Right cardiac atrium (tissue), 5 donors: Measurements from ENCODE around the gene ICAM1. TPM values are rescaled to one million over a fixed set of nuclear protein-coding genes. Genes with fewer than 3 reads are reported as not detected.

Experiments
- ATAC-seq, 2 donors: fragments of 200-7000 bp; cut with Tn5 transposase; one replicate each; pipeline versions ENCODE4 v1.8.0 to v1.9.1; 2020; ENCODE audit warnings: moderate library complexity in 2 of 2, mild to moderate bottlenecking in 1 of 2
- DNase-seq, 3 donors: peaks; one replicate each; pipeline ENCODE4 v3.0.0-alpha.2; 2020
- H3K27ac ChIP-seq: one replicate; pipeline ENCODE4 v1.5.1; 2013; ENCODE audit warnings: mild to moderate bottlenecking, low read length, control low read depth, moderate library complexity
- H3K27me3 ChIP-seq: one replicate; pipeline ENCODE4 v1.6.1; 2013; ENCODE audit not compliant: control insufficient read depth, insufficient read depth
- H3K4me1 ChIP-seq: one replicate; pipeline ENCODE4 v1.6.1; 2013; ENCODE audit warnings: low read length; ENCODE audit not compliant: control insufficient read depth, insufficient read depth
- H3K4me3 ChIP-seq: one replicate; pipeline ENCODE4 v1.5.1; 2013; ENCODE audit warnings: low read length, control low read depth
- H3K9me3 ChIP-seq: one replicate; pipeline ENCODE4 v1.6.1; 2013; ENCODE audit warnings: low read length; ENCODE audit not compliant: control insufficient read depth
- WGBS: extraction: QIAGEN DNeasy Blood & Tissue Kit; methylation state at CpG from one replicate; pipeline ENCODE4 v1.1.7; 2013; 5-methylcytosine and 5-hydroxymethylcytosine counted together
- intact Hi-C, 4 donors: fragments of 100-400 bp; cut with DNase I; formaldehyde crosslinking; loops; one replicate each; pipeline versions ENCODE4 v1.11.0 to v1.14.0; 2022 to 2023
- polyA plus RNA-seq: library from polyadenylated mRNA; stranded (reverse); fragments of 200-250 nt; gene quantifications from one replicate; pipeline ENCODE4 v1.2.3, GENCODE V29; 2013
- total RNA-seq, 4 donors: library from RNA; stranded (reverse); fragmentation: NEBNext Ultra II Directional; extraction: Animal tissue kit (Norgen Biotek cat#: 25700); gene quantifications; one replicate each; pipeline ENCODE4 v1.2.1, GENCODE V29; 2021
- donor health status: healthy with polysubstance abuse.
- donor health status: DM: no; HTN: yes; CAD: no.
- donor health status: DM: no; HTN: no; CAD: no.
- donor health status: DM: no; HTN: yes; CAD: no; lungs with severe emphysema.
- donor health status: DM: yes; HTN: yes; CAD: no.

Gene ICAM1
- total and polyA plus RNA-seq, 5 donors = 8.4 to 14.5 (median 9.8) TPM

- DNase-seq = peak in 1 of 3 donors; percentile 58
- no peak overlapping the region for H3K27ac ChIP-seq
- intact Hi-C loops = loop anchor here in 2 of 4 donors (2.0 to 10.0 kb wide), 3 partner anchors 63 to 134 kb away; partner anchors contain the start of gene DNMT1 (in 1 of the 2)
These were observed 12.7 kb upstream of the ICAM1 start for GRCh38 chr19:10258080-10258710.

GRCh38 chr19:10259162-10259905, 11.6 kb upstream of the ICAM1 start:
- DNase-seq = peak; percentile 89 to 96 (median 91)
- H3K27me3 ChIP-seq = no peaks in the 10 kb centered on the region
- no peak overlapping the region for H3K27ac ChIP-seq
- ATAC-seq = peak; percentile 59 to 63
- no peak overlapping the region for H3K4me3 ChIP-seq
- intact Hi-C loops = loop anchor here in 2 of 4 donors (2.0 to 10.0 kb wide), 3 partner anchors 65 to 133 kb away; partner anchors contain the start of gene DNMT1 (in 1 of the 2)
- H3K9me3 ChIP-seq = no peaks in the 10 kb centered on the region
- no peaks in the 10 kb centered on the region for H3K4me1 ChIP-seq
- WGBS = 57% methylated on average over 32 of the region's 32 CpGs

More at GRCh38 chr19:10258080-10258710, 12.7 kb upstream of the ICAM1 start:
- Histone ChIP-seq H3K9me3 (no peaks in the 10 kb centered on the region), H3K27me3 (no peaks in the 10 kb centered on the region), H3K4me3 (no peak overlapping the region), H3K4me1 (no peaks in the 10 kb centered on the region)
- peak; percentile 7 to 8 for ATAC-seq
- WGBS = 95% methylated on average over 18 of the region's 18 CpGs

- no peak overlapping the region for H3K4me3 ChIP-seq
- intact Hi-C loops = no loop called here
These were observed 10.8 kb upstream of the ICAM1 start for GRCh38 chr19:10260141-10260584.

GRCh38 chr19:10262771-10263170, 8.1 kb upstream of the ICAM1 start:
- Histone ChIP-seq H3K4me3 (no peak overlapping the region), H3K27ac (no peak overlapping the region), H3K9me3 (no peaks in the 10 kb centered on the region), H3K4me1 (no peaks in the 10 kb centered on the region), H3K27me3 (no peaks in the 10 kb centered on the region)
- WGBS = 77% methylated on average over 7 of the region's 7 CpGs
- DNase-seq (no peak), ATAC-seq (no peak)
- intact Hi-C loops = no loop called here

More at GRCh38 chr19:10260141-10260584, 10.8 kb upstream of the ICAM1 start:
- no peak for ATAC-seq
- Histone ChIP-seq H3K4me1 (no peaks in the 10 kb centered on the region), H3K27me3 (no peaks in the 10 kb centered on the region), H3K9me3 (no peaks in the 10 kb centered on the region), H3K27ac (no peak overlapping the region)
- no peak for DNase-seq
- WGBS = 86% methylated on average over 8 of the region's 8 CpGs

GRCh38 chr19:10266706-10267105, 4.2 kb upstream of the ICAM1 start:
- Histone ChIP-seq H3K4me3 (no peak overlapping the region), H3K9me3 (no peaks in the 10 kb centered on the region), H3K27me3 (no peaks in the 10 kb centered on the region), H3K27ac (no peak overlapping the region), H3K4me1 (no peaks in the 10 kb centered on the region)
- intact Hi-C loops = no loop called here
- ATAC-seq = no peak
- WGBS = 79% methylated on average over 7 of the region's 7 CpGs
- DNase-seq = no peak

GRCh38 chr19:10268071-10268470, 2.8 kb upstream of the ICAM1 start:
- intact Hi-C loops = loop anchor here (2.0 kb wide), 2 partner anchors 121 to 123 kb away; no protein-coding TSS in a partner anchor
- no peaks in the 10 kb centered on the region for H3K9me3 ChIP-seq
- peak overlapping the region; percentile 70 for H3K27ac ChIP-seq
- DNase-seq (peak in 2 of 3 donors; percentile 70 to 71), ATAC-seq (peak; percentile 15 to 59)
- WGBS = 48% methylated on average over 6 of the region's 6 CpGs
- no peaks in the 10 kb centered on the region for H3K27me3 ChIP-seq
- H3K4me1 ChIP-seq = no peaks in the 10 kb centered on the region
- no peak overlapping the region for H3K4me3 ChIP-seq

- Histone ChIP-seq H3K9me3 (no peaks in the 10 kb centered on the region), H3K27me3 (no peaks in the 10 kb centered on the region), H3K4me1 (no peaks in the 10 kb centered on the region), H3K27ac (peak overlapping the region; percentile 81), H3K4me3 (peak overlapping the region; percentile 33)
- intact Hi-C loops = loop anchor here (2.0 to 10.0 kb wide), 4 partner anchors 55 to 121 kb away; partner anchors contain the start of genes ICAM3 (in 1 of the 4) and RAVER1 (in 1 of the 4)
- peak; percentile 91 to 96 (median 96) for DNase-seq
- peak; percentile 83 to 85 for ATAC-seq
- WGBS = 4% methylated on average over 59 of the region's 59 CpGs
These were observed 1.4 kb upstream of the ICAM1 start for GRCh38 chr19:10269333-10270179.

GRCh38 chr19:10270180-10270615, 722 bp upstream of the ICAM1 start:
- intact Hi-C loops = loop anchor here in 2 of 4 donors (10.0 kb wide), 2 partner anchors 55 to 65 kb away; partner anchors contain the start of genes ICAM3 (in 1 of the 2) and RAVER1 (in 1 of the 2)
- H3K4me1 ChIP-seq = no peaks in the 10 kb centered on the region

GRCh38 chr19:10271543-10272086, 695 bp downstream of the ICAM1 start:
- H3K4me3 ChIP-seq = peak overlapping the region; percentile 33
- H3K27ac ChIP-seq = peak overlapping the region; percentile 25
- H3K9me3 ChIP-seq = no peaks in the 10 kb centered on the region
- intact Hi-C loops = loop anchor here in 2 of 4 donors (10.0 kb wide), 2 partner anchors 53 to 63 kb away; partner anchors contain the start of genes ICAM3 (in 1 of the 2) and RAVER1 (in 1 of the 2)
- 29% methylated on average over 12 of the region's 12 CpGs for WGBS
- ATAC-seq (peak in 1 of 2 donors; percentile 3), DNase-seq (peak in 2 of 3 donors; percentile 60 to 73)
- no peaks in the 10 kb centered on the region for H3K27me3 ChIP-seq
- no peaks in the 10 kb centered on the region for H3K4me1 ChIP-seq

More at GRCh38 chr19:10270180-10270615, 722 bp upstream of the ICAM1 start:
- no peaks in the 10 kb centered on the region for H3K9me3 ChIP-seq
- no peaks in the 10 kb centered on the region for H3K27me3 ChIP-seq
- peak; percentile 78 to 90 (median 88) for DNase-seq
- peak overlapping the region; percentile 33 for H3K4me3 ChIP-seq
- WGBS = 4% methylated on average over 37 of the region's 37 CpGs
- H3K27ac ChIP-seq = peak overlapping the region; percentile 81
- peak; percentile 65 to 66 for ATAC-seq

- no peak overlapping the region for H3K27ac ChIP-seq
- ATAC-seq = no peak
- H3K4me3 ChIP-seq = no peak overlapping the region
- H3K4me1 ChIP-seq = no peaks in the 10 kb centered on the region
- intact Hi-C loops = loop anchor here in 2 of 4 donors (10.0 kb wide), 2 partner anchors 50 to 60 kb away; partner anchors contain the start of genes ICAM3 (in 1 of the 2) and RAVER1 (in 1 of the 2)
- no peaks in the 10 kb centered on the region for H3K9me3 ChIP-seq
- H3K27me3 ChIP-seq = no peaks in the 10 kb centered on the region
- DNase-seq = no peak
- 84% methylated on average over 10 of the region's 10 CpGs for WGBS
These were observed 3.7 kb downstream of the ICAM1 start for GRCh38 chr19:10274589-10274988.
